ENCODE results near the gene KCNG2. TPM values are rescaled to one million over a fixed set of nuclear protein-coding genes. Genes with fewer than 3 reads are reported as not detected.

Gene KCNG2
- total and polyA plus RNA-seq, 2 of the 4 experiments (the other 2 are of a cell fraction): not detected

DNA sequence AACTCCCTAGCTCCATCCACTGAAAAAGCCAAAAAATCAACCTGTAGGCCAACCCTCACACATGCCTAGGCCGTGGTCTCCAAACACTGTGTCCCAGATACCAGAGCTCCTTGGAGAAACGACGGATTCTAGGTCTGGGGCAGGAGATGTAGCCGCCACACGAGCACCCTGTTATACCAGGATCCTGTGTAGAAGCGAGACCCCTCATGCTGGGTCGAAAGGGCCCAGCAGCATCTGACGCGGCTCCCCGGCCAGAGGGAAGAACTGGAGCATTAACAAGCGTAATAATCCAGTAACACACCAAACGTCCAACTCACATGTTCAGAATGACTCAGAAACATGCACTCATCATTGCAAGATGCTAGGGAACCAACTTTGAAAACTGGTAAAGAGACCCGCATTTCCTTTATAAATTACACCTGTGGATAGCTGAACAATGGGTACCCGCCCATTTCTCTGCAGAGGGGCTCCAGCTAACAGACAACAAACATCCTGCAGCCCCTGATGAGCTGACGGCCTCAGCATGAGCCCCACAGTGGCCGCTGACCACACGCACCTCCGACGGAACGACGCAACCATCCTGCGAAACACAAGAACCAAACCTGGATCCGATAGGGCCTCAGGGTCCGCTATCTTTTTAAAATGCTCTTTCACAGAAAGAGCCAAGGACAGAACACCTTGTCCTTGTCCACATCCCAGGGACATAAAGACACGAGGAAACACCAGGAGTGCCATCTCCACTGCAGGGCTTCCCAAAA is 139.5 kb downstream of the KCNG2 start:
- WGBS, 2 experiments (ENCODE audit: extremely low coverage in 2 of 2, insufficient read length in 1 of 2): 88% methylated on average over 3 of the region's 25 CpGs; no CpG with 5 or more reads in 1 of the 2 experiments
- Histone ChIP-seq H3K23ac (ENCODE audit: low read depth, low read length) (no peak overlapping the region), H3K4ac (ENCODE audit: low read depth, low read length) (no peak overlapping the region), H3K4me3 (ENCODE audit: insufficient read depth, low read depth, low read length) (no peak overlapping the region), H4K20me1 (ENCODE audit: insufficient read depth, low read length) (peaks cover 56% of the 10 kb centered on the region), H3K56ac (ENCODE audit: extremely low read depth, insufficient read depth, low read length) (no peak overlapping the region), H3K9me1 (ENCODE audit: insufficient read depth, low read length) (peaks cover 8% of the 10 kb centered on the region), H3K36me3 (ENCODE audit: control insufficient read depth, insufficient read depth, low read length) (peaks cover 54% of the 10 kb centered on the region), H2BK5ac (ENCODE audit: low read depth, low read length, poor library complexity, severe bottlenecking) (no peak overlapping the region), H3K9ac (ENCODE audit: low read depth, low read length) (no peak overlapping the region), H4K5ac (ENCODE audit: low read depth, low read length) (no peak overlapping the region), H2AK5ac (ENCODE audit: low read depth, low read length) (no peak overlapping the region), H4K91ac (ENCODE audit: insufficient read depth, low read depth, low read length) (no peak overlapping the region), H2AFZ (replicated peaks; ENCODE audit: low read length, poor library complexity) (no peak overlapping the region), H3K4me1 (ENCODE audit: control insufficient read depth, insufficient read depth, low read length) (no peaks in the 10 kb centered on the region), H4K8ac (ENCODE audit: low read depth in 2 of 2, low read length in 2 of 2) (no peak overlapping the region), H2BK15ac (ENCODE audit: low read depth, low read length) (no peak overlapping the region), H3K14ac (replicated peaks; ENCODE audit: low read depth, low read length) (no peak overlapping the region), H3K79me1 (ENCODE audit: low read depth in 1 of 2, low read length in 2 of 2) (peaks cover 25 to 75% of the 10 kb centered on the region in 2 experiments), H3K9me3 (ENCODE audit: control insufficient read depth, insufficient read depth, low read length) (peaks cover 8% of the 10 kb centered on the region), H3K27ac (ENCODE audit: insufficient read depth, low read length) (no peak overlapping the region), H2BK20ac (ENCODE audit: low read depth, low read length) (no peak overlapping the region), H3K4me2 (ENCODE audit: low read depth, low read length) (no peak overlapping the region), H2AK9ac (replicated peaks; ENCODE audit: low read depth, low read length, poor library complexity) (peak overlapping the region; percentile 20), H3K27me3 (ENCODE audit: control insufficient read depth, insufficient read depth, low read length) (no peaks in the 10 kb centered on the region), H2BK120ac (ENCODE audit: low read depth, low read length) (no peak overlapping the region), H3K18ac (ENCODE audit: low read depth, low read length) (no peak overlapping the region)
- intact Hi-C loops (cut with micrococcal nuclease): no loop called here
- BruUV-seq (replicated peaks): no TSS peak
- ChIA-PET CTCF (no interaction called here), POLR2A (ENCODE audit: unreplicated experiment) (no interaction called here)
- in situ Hi-C loops (cut with MboI; ENCODE audit: low sequenced_read_pairs): no loop called here
- dilution Hi-C loops (cut with HindIII; ENCODE audit: low sequenced_read_pairs, unreplicated experiment): no loop called here
- TF ChIP-seq SMC3 (IDR thresholded peaks at IDR 0.05; ENCODE audit: low read depth, low read length) (no peak), MAZ (IDR thresholded peaks at IDR 0.05; ENCODE audit: borderline replicate concordance, low read depth, low read length) (no peak), POLR2A (IDR thresholded peaks at IDR 0.05; ENCODE audit: low read depth, low read length) (no peak), BHLHE40 (IDR thresholded peaks at IDR 0.05; ENCODE audit: low read depth, low read length) (no peak), NFE2L2 (IDR thresholded peaks at IDR 0.05; ENCODE audit: low read depth, low read length) (no peak), MXI1 (IDR thresholded peaks at IDR 0.05; ENCODE audit: borderline replicate concordance, low read depth, low read length) (no peak)
- DNase-seq (no peak), ATAC-seq (ENCODE audit: low read depth) (no peak)

Measured in IMR-90 (cell line).